ENCODE results near the gene CDH4. TPM values are rescaled to one million over a fixed set of nuclear protein-coding genes. Genes with fewer than 3 reads are reported as not detected.

The CDH4 gene
- total and polyA plus RNA-seq, 2 of the 8 experiments (the other 6 are each of a cell fraction or from before 2014, with no cell fraction given), result 4.3 to 7.9 TPM

- no peak for TF ChIP-seq RFX5 (IDR thresholded peaks at IDR 0.05; ENCODE audit: borderline replicate concordance, low read depth, low read length)
- TF ChIP-seq TCF12 (IDR thresholded peaks at IDR 0.05; ENCODE audit: low read depth, low read length), result no peak
- TF ChIP-seq YY1 (IDR thresholded peaks at IDR 0.05; ENCODE audit: low read depth, low read length), result no peak
These were observed 342.1 kb downstream of the CDH4 start (continued) for GRCh38 chr20:61594198-61594597.

Measured in H1 (cell line).